ENCODE results near the gene IARS2. TPM values are rescaled to one million over a fixed set of nuclear protein-coding genes. Genes with fewer than 3 reads are reported as not detected.

The IARS2 gene
- 77.9 and 97.7 TPM in 2 replicates for total RNA-seq

GRCh38 chr1:220094016-220094911, at the start of gene IARS2:
Gene IARS2 (plus strand): TSS chr1:220094132. CDS start chr1:220094217, 85 bp downstream.

GRCh38 chr1:220046052-220046930, 47.6 kb upstream of the IARS2 start, which contains the start of gene EPRS1:
Gene EPRS1 (minus strand): TSS chr1:220046505. CDS start chr1:220046388, 117 bp downstream.

GRCh38 chr1:220089650-220090556, 4.0 kb upstream of the IARS2 start, which contains the start of gene BPNT1:
Gene BPNT1 (minus strand): TSS chr1:220089788. CDS start chr1:220079846, 9,942 bp downstream.

Other genes with a start within 250 kb of the IARS2 start
- gene SLC30A10, start 165.6 kb upstream of the IARS2 start, total RNA-seq = not detected in 2 replicates
- gene EPRS1, start 47.6 kb upstream of the IARS2 start, total RNA-seq = 191 and 235 TPM in 2 replicates
- gene BPNT1, start 4.3 kb upstream of the IARS2 start, total RNA-seq = 15.4 and 16.1 TPM in 2 replicates
- gene RAB3GAP2, start 178.3 kb downstream of the IARS2 start, total RNA-seq = 30.9 and 34.4 TPM in 2 replicates